EH (cell line): Measurements from ENCODE around the gene SDR42E2.
A peak's percentile ranks its signal among the peaks of the same experiment; 100 is the strongest.
"Not testable (repeated sequence)": the region's sequence is repeated elsewhere in the genome, so short reads cannot be mapped to it uniquely, and the experiment has no call there.

Experiments
- DNase-seq: peaks from one replicate; pipeline ENCODE4 v3.0.0-alpha.2; 2015; ENCODE audit warnings: low read depth

Gene SDR42E2

GRCh38 chr16:22162656-22163009, 327 bp downstream of the SDR42E2 start:
- no peak for DNase-seq

DNA sequence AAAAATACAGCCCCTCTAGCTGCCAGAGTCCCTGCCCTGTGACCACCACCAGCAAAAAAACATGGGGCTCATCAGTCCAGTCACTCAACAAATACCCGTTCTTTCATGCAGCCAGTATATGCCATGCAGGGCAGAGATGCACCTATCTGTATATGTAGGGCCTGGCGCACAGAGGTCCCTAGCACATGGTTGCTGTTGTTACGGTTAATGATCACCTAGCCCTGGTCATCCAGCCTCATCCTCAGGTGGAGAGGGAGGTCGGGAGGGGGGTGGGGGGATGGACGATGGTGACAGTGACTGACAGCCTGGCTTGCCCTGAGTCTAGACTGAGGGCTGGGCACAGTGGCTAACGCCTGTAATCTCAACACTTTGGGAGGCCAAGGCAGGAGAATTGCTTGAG, 1.5 kb downstream of the SDR42E2 start:
- DNase-seq, result no peak

DNA sequence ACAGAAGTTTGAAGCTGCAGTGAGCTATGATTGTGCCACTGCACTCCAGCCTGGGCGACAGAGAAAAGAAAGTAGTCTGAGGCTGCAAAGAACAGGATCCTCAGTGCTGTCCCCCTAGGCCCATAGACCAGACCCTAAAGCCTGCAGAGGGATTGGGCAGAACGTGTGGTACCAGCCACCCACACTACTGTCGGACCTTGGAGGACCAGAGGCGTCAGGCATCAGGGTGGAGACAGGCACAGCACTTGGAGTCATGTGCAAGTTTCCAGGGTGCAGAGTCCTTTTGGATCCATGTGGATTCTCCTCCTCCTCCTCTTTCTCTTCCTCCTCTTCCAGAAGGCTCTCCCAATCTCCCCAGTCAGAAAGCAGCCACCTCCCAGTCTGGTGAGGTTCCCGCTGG, 2.2 kb downstream of the SDR42E2 start:
- DNase-seq, result no peak

- no peak for DNase-seq
These were observed 3.4 kb downstream of the SDR42E2 start for GRCh38 chr16:22165508-22166285.

DNA sequence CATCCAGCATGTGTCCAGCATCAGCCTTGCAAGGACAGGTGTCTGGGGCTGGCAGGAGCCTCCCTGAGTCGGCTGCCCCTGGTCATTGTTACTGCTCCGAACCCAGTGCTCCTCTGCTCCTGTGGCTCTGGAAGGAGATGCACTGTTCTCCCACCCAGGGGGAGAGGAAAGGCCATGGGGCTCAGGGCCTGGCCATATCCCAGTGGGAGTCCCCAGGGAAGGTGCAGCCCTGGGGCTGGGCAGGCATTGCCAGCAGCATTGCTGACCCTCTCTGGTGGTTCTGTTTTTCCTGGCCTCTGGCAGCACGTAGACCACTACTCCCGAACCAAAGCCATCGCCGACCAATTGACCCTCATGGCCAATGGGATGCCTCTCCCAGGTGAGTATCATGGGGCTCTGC, 9.6 kb downstream of the SDR42E2 start:
- no peak for DNase-seq

GRCh38 chr16:22172642-22173041, 10.3 kb downstream of the SDR42E2 start:
- DNase-seq, result not testable (repeated sequence)

GRCh38 chr16:22174642-22175041, 12.3 kb downstream of the SDR42E2 start:
- no peak for DNase-seq

- DNase-seq, result no peak
These were observed 15.9 kb downstream of the SDR42E2 start for GRCh38 chr16:22177968-22178930.

DNA sequence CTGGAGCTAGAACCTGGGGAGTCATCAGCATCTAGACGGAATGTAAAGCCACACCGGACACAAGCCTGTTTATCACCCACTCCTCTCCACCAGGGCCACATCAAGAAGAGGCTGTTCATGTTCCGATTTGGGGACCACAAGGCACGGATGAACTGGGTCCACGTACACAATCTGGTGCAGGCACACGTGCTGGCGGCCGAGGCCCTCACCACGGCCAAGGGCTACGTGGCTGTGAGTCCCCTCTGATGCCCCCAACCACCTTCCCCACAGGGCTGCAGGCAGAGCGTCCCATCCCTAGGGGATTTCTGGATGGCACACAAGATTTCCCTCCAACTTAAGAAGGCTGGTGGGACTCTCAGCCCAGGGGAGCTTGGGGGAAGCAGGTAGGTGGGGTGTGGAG, 19.1 kb downstream of the SDR42E2 start:
- DNase-seq, result no peak

- no peak for DNase-seq
These were observed 19.5 kb downstream of the SDR42E2 start for GRCh38 chr16:22181843-22182242.

DNA sequence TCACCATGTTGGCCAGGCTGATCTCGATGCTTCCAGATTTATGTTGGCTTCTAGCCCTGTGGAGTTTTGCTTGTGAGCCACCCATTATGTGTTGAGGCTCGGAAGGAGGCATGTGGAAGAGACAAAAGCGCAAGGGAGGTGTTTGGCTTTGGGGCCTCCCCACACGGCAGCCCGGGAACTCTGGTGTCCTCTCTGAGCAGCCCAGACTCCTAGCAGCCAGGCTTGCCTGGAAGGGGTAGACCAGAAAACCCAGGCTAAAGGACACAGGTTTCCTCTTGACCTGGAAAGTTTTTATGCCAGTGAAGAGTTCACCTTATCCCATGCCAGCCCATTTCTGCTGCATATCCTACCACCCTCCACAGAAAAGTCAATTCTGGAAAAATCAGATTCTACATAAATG, 21.0 kb downstream of the SDR42E2 start:
- no peak for DNase-seq

DNA sequence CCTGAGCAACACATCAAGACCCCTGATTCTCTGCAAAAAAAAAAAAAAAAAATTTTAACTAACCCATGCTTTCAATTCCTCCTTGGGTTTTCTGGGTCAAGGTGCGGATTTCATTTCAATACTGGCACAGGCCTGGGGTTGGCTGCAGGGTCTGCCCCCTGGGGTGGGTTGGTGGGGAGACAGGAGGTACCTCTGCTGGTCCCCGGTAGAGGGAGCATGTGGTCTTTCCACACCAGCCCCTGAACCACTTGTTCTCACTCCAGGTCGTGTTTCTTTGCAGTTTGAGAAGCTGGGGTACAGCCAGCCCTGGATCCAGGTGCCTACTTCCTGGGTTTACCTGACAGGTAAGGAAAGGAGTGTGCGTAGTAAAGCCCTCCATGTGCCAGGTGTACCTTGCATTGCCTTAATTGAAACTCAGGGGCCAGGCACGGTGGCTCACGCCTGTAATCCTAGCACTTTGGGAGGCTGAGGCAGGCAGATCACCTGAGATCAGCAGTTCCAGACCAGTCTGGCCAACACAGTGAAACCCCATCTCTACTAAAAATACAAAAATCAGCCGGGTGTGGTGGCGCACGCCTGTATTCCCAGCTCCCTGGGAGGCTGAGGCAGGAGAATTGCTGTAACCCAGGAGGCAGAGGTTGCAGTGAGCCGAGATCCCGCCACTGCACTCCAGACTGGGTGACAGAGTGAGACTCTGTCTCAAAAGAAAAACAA, 21.8 kb downstream of the SDR42E2 start:
- DNase-seq, result no peak

GRCh38 chr16:22184615-22184968, 22.3 kb downstream of the SDR42E2 start:
- no peak for DNase-seq

- DNase-seq, result no peak
These were observed 24.2 kb downstream of the SDR42E2 start for GRCh38 chr16:22186517-22186916.

- no peak for DNase-seq
These were observed 25.9 kb downstream of the SDR42E2 start for GRCh38 chr16:22188267-22188594.

DNA sequence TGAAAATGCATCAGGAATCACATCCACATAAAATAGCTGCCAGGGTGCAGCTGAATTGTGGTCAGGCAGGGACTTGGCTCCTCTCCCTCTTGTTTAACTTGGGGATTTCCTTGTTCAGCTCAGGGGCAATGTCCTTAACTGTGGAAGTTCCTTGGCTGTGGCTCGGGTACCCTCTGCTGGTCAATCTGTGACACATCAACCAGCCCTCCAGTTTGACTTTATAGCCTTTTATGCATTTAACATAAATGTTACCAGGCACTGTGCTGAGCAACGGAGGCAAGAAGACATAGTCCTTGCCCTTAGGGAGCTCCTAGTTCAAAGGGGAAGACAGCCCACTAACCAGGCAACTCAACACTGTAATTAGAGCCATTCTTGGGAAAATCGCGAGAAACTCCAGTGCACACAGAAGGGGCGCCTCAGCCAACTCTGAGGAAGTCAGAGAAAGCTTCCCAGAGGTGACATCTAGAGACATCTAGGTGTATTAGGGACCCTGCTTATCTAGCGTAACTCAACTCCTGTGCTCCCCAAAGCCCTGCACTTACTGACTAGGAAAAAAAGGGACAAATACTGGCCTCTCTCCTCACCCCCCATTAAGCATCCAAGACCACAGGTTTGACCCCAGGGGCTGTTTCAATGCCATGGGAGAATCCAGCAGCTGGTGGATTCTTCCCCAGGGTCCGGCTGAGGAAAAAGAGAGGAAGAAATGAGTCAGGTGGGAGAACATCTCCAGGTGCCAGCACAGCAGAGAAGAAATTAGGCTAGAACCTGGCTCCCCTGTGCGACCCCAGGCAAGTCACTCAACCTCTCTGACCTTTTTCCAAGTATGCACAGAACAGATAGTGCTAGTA, 26.5 kb downstream of the SDR42E2 start:
- DNase-seq, result peak; percentile 93

- DNase-seq, result peak; percentile 38
These were observed 27.3 kb downstream of the SDR42E2 start for GRCh38 chr16:22189473-22190080.

GRCh38 chr16:22190081-22190775, 27.9 kb downstream of the SDR42E2 start:
- no peak for DNase-seq

DNA sequence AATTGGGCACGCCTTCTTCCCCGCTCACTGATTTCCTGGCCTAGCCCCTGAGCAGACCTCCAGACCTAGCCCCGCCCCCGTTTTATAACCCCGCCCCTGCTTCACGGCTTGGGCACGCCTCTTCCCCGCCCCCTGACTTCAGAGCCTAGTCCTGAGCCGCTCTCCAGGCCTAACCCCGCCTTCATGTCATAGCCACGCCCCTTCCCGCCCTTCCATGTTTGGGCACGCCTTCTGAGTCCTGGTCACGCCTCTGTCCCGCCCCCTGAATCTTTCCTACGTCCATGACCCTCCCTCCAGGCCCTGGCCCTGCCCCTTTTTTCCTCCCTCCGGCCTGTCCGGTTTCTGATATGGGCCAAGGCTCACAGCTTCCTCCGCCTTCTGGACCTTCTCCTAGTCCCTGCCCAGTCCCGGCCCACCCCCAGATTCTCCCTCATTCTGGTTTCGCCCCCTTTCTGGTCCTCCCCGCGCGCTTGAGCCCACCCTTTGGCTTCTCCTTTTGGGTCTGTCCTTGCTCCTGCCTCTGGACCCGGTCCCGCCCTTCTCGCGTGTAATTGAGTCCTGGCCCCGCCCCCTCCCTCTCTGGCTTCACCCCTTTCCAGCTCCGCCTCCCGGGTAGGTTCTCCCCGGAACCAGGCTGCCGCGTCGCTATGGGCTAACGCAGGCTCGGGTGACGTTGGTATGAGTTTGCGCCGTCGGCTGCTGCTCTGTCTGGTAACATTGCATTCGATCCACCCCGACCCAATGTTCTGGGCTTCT, 28.6 kb downstream of the SDR42E2 start:
- DNase-seq, result peak; percentile 100
